Measurements from ENCODE around the gene RLBP1.

RLBP1 gene

GRCh38 chr15:89226359-89227221 is 5.2 kb upstream of the RLBP1 start:
- no peaks in the 10 kb centered on the region for H3K9me3 ChIP-seq (ENCODE audit: control insufficient read depth, low read length)
- no peak overlapping the region for H3K4me3 ChIP-seq (ENCODE audit: low read length)
- no peak overlapping the region for H3K9ac ChIP-seq (ENCODE audit: low read length)
- no peaks in the 10 kb centered on the region for H3K27me3 ChIP-seq (ENCODE audit: control insufficient read depth, insufficient read depth, low read length)
- H3K4me1 ChIP-seq (ENCODE audit: control insufficient read depth, insufficient read depth, low read length): no peaks in the 10 kb centered on the region
- H3K36me3 ChIP-seq (ENCODE audit: control insufficient read depth, insufficient read depth, low read length): no peaks in the 10 kb centered on the region

GRCh38 chr15:89225588-89225987 is 4.2 kb upstream of the RLBP1 start:
- no peaks in the 10 kb centered on the region for H3K4me1 ChIP-seq (ENCODE audit: control insufficient read depth, insufficient read depth, low read length)
- no peak overlapping the region for H3K4me3 ChIP-seq (ENCODE audit: low read length)
- H3K27me3 ChIP-seq (ENCODE audit: control insufficient read depth, insufficient read depth, low read length): no peaks in the 10 kb centered on the region
- H3K36me3 ChIP-seq (ENCODE audit: control insufficient read depth, insufficient read depth, low read length): no peaks in the 10 kb centered on the region
- no peak overlapping the region for H3K9ac ChIP-seq (ENCODE audit: low read length)
- H3K9me3 ChIP-seq (ENCODE audit: control insufficient read depth, low read length): no peaks in the 10 kb centered on the region

GRCh38 chr15:89218531-89218930 is 2.8 kb downstream of the RLBP1 start:
- no peaks in the 10 kb centered on the region for H3K4me1 ChIP-seq (ENCODE audit: control insufficient read depth, insufficient read depth, low read length)
- H3K9me3 ChIP-seq (ENCODE audit: control insufficient read depth, low read length): no peaks in the 10 kb centered on the region
- no peak overlapping the region for H3K9ac ChIP-seq (ENCODE audit: low read length)
- H3K36me3 ChIP-seq (ENCODE audit: control insufficient read depth, insufficient read depth, low read length): no peaks in the 10 kb centered on the region
- no peak overlapping the region for H3K4me3 ChIP-seq (ENCODE audit: low read length)
- H3K27me3 ChIP-seq (ENCODE audit: control insufficient read depth, insufficient read depth, low read length): no peaks in the 10 kb centered on the region

- no peaks in the 10 kb centered on the region for H3K27me3 ChIP-seq (ENCODE audit: control insufficient read depth, insufficient read depth, low read length)
- H3K36me3 ChIP-seq (ENCODE audit: control insufficient read depth, insufficient read depth, low read length): no peaks in the 10 kb centered on the region
- H3K9me3 ChIP-seq (ENCODE audit: control insufficient read depth, low read length): no peaks in the 10 kb centered on the region
- no peaks in the 10 kb centered on the region for H3K4me1 ChIP-seq (ENCODE audit: control insufficient read depth, insufficient read depth, low read length)
- no peak overlapping the region for H3K4me3 ChIP-seq (ENCODE audit: low read length)
- no peak overlapping the region for H3K9ac ChIP-seq (ENCODE audit: low read length)
Observed at GRCh38 chr15:89217686-89218376, 3.5 kb downstream of the RLBP1 start.

- Histone ChIP-seq H3K4me3 (ENCODE audit: low read length) (no peak overlapping the region), H3K27me3 (ENCODE audit: control insufficient read depth, insufficient read depth, low read length) (no peaks in the 10 kb centered on the region), H3K9ac (ENCODE audit: low read length) (no peak overlapping the region), H3K4me1 (ENCODE audit: control insufficient read depth, insufficient read depth, low read length) (no peaks in the 10 kb centered on the region), H3K36me3 (ENCODE audit: control insufficient read depth, insufficient read depth, low read length) (no peaks in the 10 kb centered on the region), H3K9me3 (ENCODE audit: control insufficient read depth, low read length) (no peaks in the 10 kb centered on the region)
Observed at GRCh38 chr15:89217031-89217430, 4.3 kb downstream of the RLBP1 start.

- Histone ChIP-seq H3K4me1 (ENCODE audit: control insufficient read depth, insufficient read depth, low read length) (no peaks in the 10 kb centered on the region), H3K36me3 (ENCODE audit: control insufficient read depth, insufficient read depth, low read length) (no peaks in the 10 kb centered on the region), H3K9ac (ENCODE audit: low read length) (no peak overlapping the region), H3K27me3 (ENCODE audit: control insufficient read depth, insufficient read depth, low read length) (no peaks in the 10 kb centered on the region), H3K9me3 (ENCODE audit: control insufficient read depth, low read length) (no peaks in the 10 kb centered on the region), H3K4me3 (ENCODE audit: low read length) (no peak overlapping the region)
Observed at GRCh38 chr15:89215627-89216026, 5.8 kb downstream of the RLBP1 start.

- H3K9ac ChIP-seq (ENCODE audit: low read length): no peak overlapping the region
- H3K36me3 ChIP-seq (ENCODE audit: control insufficient read depth, insufficient read depth, low read length): no peaks in the 10 kb centered on the region
- H3K4me3 ChIP-seq (ENCODE audit: low read length): no peak overlapping the region
- no peaks in the 10 kb centered on the region for H3K9me3 ChIP-seq (ENCODE audit: control insufficient read depth, low read length)
- no peaks in the 10 kb centered on the region for H3K4me1 ChIP-seq (ENCODE audit: control insufficient read depth, insufficient read depth, low read length)
- H3K27me3 ChIP-seq (ENCODE audit: control insufficient read depth, insufficient read depth, low read length): no peaks in the 10 kb centered on the region
Observed at GRCh38 chr15:89211678-89212170, 9.7 kb downstream of the RLBP1 start.

- no peaks in the 10 kb centered on the region for H3K36me3 ChIP-seq (ENCODE audit: control insufficient read depth, insufficient read depth, low read length)
- no peak overlapping the region for H3K9ac ChIP-seq (ENCODE audit: low read length)
- no peaks in the 10 kb centered on the region for H3K27me3 ChIP-seq (ENCODE audit: control insufficient read depth, insufficient read depth, low read length)
- no peak overlapping the region for H3K4me3 ChIP-seq (ENCODE audit: low read length)
- H3K4me1 ChIP-seq (ENCODE audit: control insufficient read depth, insufficient read depth, low read length): no peaks in the 10 kb centered on the region
- no peaks in the 10 kb centered on the region for H3K9me3 ChIP-seq (ENCODE audit: control insufficient read depth, low read length)
Observed at GRCh38 chr15:89209057-89209456, 12.3 kb downstream of the RLBP1 start.

GRCh38 chr15:89208256-89208655 is 13.1 kb downstream of the RLBP1 start:
- Histone ChIP-seq H3K36me3 (ENCODE audit: control insufficient read depth, insufficient read depth, low read length) (no peaks in the 10 kb centered on the region), H3K9ac (ENCODE audit: low read length) (no peak overlapping the region), H3K4me1 (ENCODE audit: control insufficient read depth, insufficient read depth, low read length) (no peaks in the 10 kb centered on the region), H3K27me3 (ENCODE audit: control insufficient read depth, insufficient read depth, low read length) (no peaks in the 10 kb centered on the region), H3K9me3 (ENCODE audit: control insufficient read depth, low read length) (no peaks in the 10 kb centered on the region), H3K4me3 (ENCODE audit: low read length) (no peak overlapping the region)

GRCh38 chr15:89206908-89207331 is 14.5 kb downstream of the RLBP1 start:
- H3K36me3 ChIP-seq (ENCODE audit: control insufficient read depth, insufficient read depth, low read length): no peaks in the 10 kb centered on the region
- H3K27me3 ChIP-seq (ENCODE audit: control insufficient read depth, insufficient read depth, low read length): no peaks in the 10 kb centered on the region
- peak overlapping the region; percentile 14 for H3K9ac ChIP-seq (ENCODE audit: low read length)
- no peak overlapping the region for H3K4me3 ChIP-seq (ENCODE audit: low read length)
- H3K9me3 ChIP-seq (ENCODE audit: control insufficient read depth, low read length): no peaks in the 10 kb centered on the region
- no peaks in the 10 kb centered on the region for H3K4me1 ChIP-seq (ENCODE audit: control insufficient read depth, insufficient read depth, low read length)

GRCh38 chr15:89205991-89206585 is 15.3 kb downstream of the RLBP1 start:
- Histone ChIP-seq H3K36me3 (ENCODE audit: control insufficient read depth, insufficient read depth, low read length) (no peaks in the 10 kb centered on the region), H3K9ac (ENCODE audit: low read length) (no peak overlapping the region), H3K27me3 (ENCODE audit: control insufficient read depth, insufficient read depth, low read length) (no peaks in the 10 kb centered on the region), H3K4me1 (ENCODE audit: control insufficient read depth, insufficient read depth, low read length) (no peaks in the 10 kb centered on the region), H3K4me3 (ENCODE audit: low read length) (no peak overlapping the region), H3K9me3 (ENCODE audit: control insufficient read depth, low read length) (no peaks in the 10 kb centered on the region)

GRCh38 chr15:89203705-89204273 is 17.6 kb downstream of the RLBP1 start:
- Histone ChIP-seq H3K4me3 (ENCODE audit: low read length) (no peak overlapping the region), H3K9me3 (ENCODE audit: control insufficient read depth, low read length) (no peaks in the 10 kb centered on the region), H3K4me1 (ENCODE audit: control insufficient read depth, insufficient read depth, low read length) (no peaks in the 10 kb centered on the region), H3K9ac (ENCODE audit: low read length) (no peak overlapping the region), H3K27me3 (ENCODE audit: control insufficient read depth, insufficient read depth, low read length) (no peaks in the 10 kb centered on the region), H3K36me3 (ENCODE audit: control insufficient read depth, insufficient read depth, low read length) (peaks cover 9% of the 10 kb centered on the region)

All from mucosa of stomach (tissue), 1 donor.